Vagina (tissue), 2 donors: ENCODE results near the gene MAP1LC3B. TPM values are rescaled to one million over a fixed set of nuclear protein-coding genes. Genes with fewer than 3 reads are reported as not detected.
A peak's percentile ranks its signal among the peaks of the same experiment; 100 is the strongest.
"Not testable (repeated sequence)": the region's sequence is repeated elsewhere in the genome, so short reads cannot be mapped to it uniquely, and the experiment has no call there.

Source experiments
- DNase-seq, 2 donors: peaks; one replicate each; pipeline ENCODE4 v3.0.0-alpha.2; 2017; ENCODE audit errors: extremely low spot score in 2 of 2
- H3K27ac ChIP-seq: fragments of 200-600 bp; sonication (generic); one replicate; pipeline ENCODE4 v1.5.1; 2019
- H3K27me3 ChIP-seq: fragments of 200-600 bp; sonication (generic); one replicate; pipeline ENCODE4 v1.5.1; 2019
- H3K36me3 ChIP-seq, 2 donors: fragments of 200-600 bp; sonication (generic); one replicate each; pipeline ENCODE4 v1.5.1; 2017 to 2019
- H3K4me1 ChIP-seq: fragments of 200-600 bp; sonication (generic); one replicate; pipeline ENCODE4 v1.5.1; 2019
- H3K4me3 ChIP-seq, 2 donors: fragments of 200-600 bp; sonication (generic); 1 replicate in 1 of 2; 2 replicates in 1 of 2; pipeline ENCODE4 v1.5.1; 2016 to 2019
- H3K9me3 ChIP-seq: fragments of 200-600 bp; sonication (generic); one replicate; pipeline ENCODE4 v1.5.1; 2019
- CTCF ChIP-seq, 3 experiments: fragments of 450-650 bp in 2 of 3; fragments of 200-600 bp in 1 of 3; sonication (generic) in 1 of 3; IDR thresholded peaks; one replicate each; pipeline ENCODE4 v1.5.1; 2017 to 2019; ENCODE audit warnings: antibody characterized with exemption in 3 of 3, mild to moderate bottlenecking in 2 of 3, moderate library complexity in 2 of 3
- POLR2A ChIP-seq, 2 donors: fragments of 450-650 bp; IDR thresholded peaks; one replicate each; pipeline ENCODE4 v1.6.1; 2017; ENCODE audit warnings: antibody characterized with exemption in 2 of 2, mild to moderate bottlenecking in 2 of 2, moderate library complexity in 2 of 2
- POLR2AphosphoS5 ChIP-seq, 2 donors: sonication (generic); formaldehyde crosslinking; IDR thresholded peaks; one replicate each; pipeline ENCODE4 v1.9.0; 2017; ENCODE audit warnings: antibody characterized with exemption in 2 of 2, mild to moderate bottlenecking in 2 of 2, low read depth in 1 of 2; ENCODE audit not compliant: insufficient read depth in 1 of 2
- intact Hi-C: fragments of 100-400 bp; cut with DNase I; formaldehyde crosslinking; loops from one replicate; pipeline ENCODE4 v1.15.1; 2023
- total RNA-seq: library from RNA; depleted of rRNA; stranded (reverse); fragments of >200 nt; gene quantifications from one replicate; pipeline ENCODE4 v1.2.3, GENCODE V29; 2016

Gene MAP1LC3B
- total RNA-seq, 1 donor from 2014 or later, result 44.9 TPM

DNA sequence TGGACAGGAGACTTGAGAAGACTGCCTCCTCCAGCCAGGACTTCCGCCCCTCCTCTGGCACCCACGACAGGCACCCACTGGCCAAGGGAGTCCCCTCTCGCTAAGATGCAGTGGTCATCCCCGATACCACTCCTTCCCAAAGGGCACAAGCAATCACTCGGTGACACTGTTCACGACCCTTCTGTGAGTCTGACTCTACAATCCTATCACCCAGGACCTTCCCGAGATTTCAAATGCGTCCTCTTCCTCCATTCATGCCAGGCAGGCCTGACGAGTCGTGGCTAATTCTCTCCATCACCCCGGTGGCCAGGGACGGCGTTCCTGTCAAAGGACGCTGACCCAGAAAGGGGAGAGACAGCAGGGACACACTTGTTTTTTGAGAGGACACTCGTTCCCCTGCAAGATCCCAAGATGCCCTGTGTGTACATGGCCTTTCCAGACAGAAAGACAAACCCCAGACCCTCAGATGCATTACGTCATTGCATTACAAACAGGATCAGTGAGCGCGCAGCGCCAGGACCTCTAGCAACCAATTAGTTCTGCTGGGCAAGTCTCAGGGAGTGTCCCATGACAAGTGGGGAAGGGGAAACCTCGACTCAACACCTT lies 20.8 kb upstream of the MAP1LC3B start:
- TF ChIP-seq POLR2A (IDR thresholded peaks at IDR 0.05) (no peak), POLR2AphosphoS5 (IDR thresholded peaks at IDR 0.05; ENCODE audit: insufficient read depth in 1 of 2, low read depth in 1 of 2) (no peak), CTCF (IDR thresholded peaks at IDR 0.05) (no peak)
- Histone ChIP-seq H3K27me3 (no peaks in the 10 kb centered on the region), H3K4me3 (no peak overlapping the region), H3K9me3 (no peaks in the 10 kb centered on the region), H3K27ac (no peak overlapping the region), H3K4me1 (peaks cover 75% of the 10 kb centered on the region), H3K36me3 (no peaks in the 10 kb centered on the region)
- DNase-seq, result no peak
- intact Hi-C loops, result no loop called here

DNA sequence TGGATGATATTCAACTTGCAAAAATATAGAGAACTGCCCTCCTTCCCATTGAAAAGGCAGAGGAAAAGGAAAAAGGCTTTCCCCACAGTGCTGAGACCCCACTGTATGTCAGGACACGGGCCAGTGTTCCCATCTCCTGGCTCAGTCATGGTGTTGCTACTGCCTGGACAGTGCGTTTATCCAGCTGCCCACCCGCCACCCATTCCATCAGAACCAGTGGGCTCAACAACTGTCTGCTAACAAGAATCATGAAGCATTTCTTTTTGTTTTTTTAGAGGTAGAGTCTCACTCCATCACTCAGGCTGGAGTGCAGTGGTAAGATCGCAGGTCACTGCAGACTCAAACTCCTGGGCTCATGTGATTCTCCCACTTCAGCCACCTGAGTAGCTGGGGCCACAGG lies 19.8 kb upstream of the MAP1LC3B start:
- peaks cover 76% of the 10 kb centered on the region for H3K4me1 ChIP-seq
- no peak overlapping the region for H3K4me3 ChIP-seq
- TF ChIP-seq CTCF (IDR thresholded peaks at IDR 0.05) (no peak), POLR2AphosphoS5 (IDR thresholded peaks at IDR 0.05; ENCODE audit: insufficient read depth in 1 of 2, low read depth in 1 of 2) (no peak)
- intact Hi-C loops, result no loop called here
- no peak overlapping the region for H3K27ac ChIP-seq
- no peaks in the 10 kb centered on the region for H3K27me3 ChIP-seq
- H3K9me3 ChIP-seq, result no peaks in the 10 kb centered on the region
- DNase-seq, result no peak
- no peaks in the 10 kb centered on the region for H3K36me3 ChIP-seq

DNA sequence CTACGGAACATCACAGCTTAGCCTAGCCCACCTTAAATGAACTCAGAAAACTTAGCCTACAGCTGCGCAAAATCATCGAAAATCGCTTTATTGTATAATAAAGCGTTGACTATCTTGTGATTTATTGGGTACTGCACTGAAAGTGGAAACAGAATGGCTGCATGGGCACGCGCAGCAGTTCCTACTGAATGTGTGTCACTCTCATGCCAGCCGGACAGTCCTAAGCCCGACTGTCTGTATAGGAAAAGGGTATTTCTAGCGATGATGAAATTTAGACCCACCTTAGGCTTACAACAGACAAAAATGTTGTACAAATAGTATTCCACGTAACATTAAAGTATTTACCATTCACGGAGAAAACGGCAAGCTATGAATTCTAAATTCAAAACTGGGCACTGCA lies 17.8 kb upstream of the MAP1LC3B start:
- Histone ChIP-seq H3K4me3 (no peak overlapping the region), H3K36me3 (no peaks in the 10 kb centered on the region), H3K27me3 (no peaks in the 10 kb centered on the region), H3K9me3 (no peaks in the 10 kb centered on the region), H3K4me1 (peaks cover 76% of the 10 kb centered on the region), H3K27ac (no peak overlapping the region)
- TF ChIP-seq CTCF (IDR thresholded peaks at IDR 0.05), result no peak
- DNase-seq, result no peak
- intact Hi-C loops, result no loop called here

- Histone ChIP-seq H3K4me3 (no peak overlapping the region), H3K4me1 (peaks cover 79% of the 10 kb centered on the region), H3K36me3 (no peaks in the 10 kb centered on the region), H3K27ac (peak overlapping the region; percentile 34), H3K9me3 (no peaks in the 10 kb centered on the region), H3K27me3 (no peaks in the 10 kb centered on the region)
- intact Hi-C loops, result no loop called here
- DNase-seq, result no peak
- TF ChIP-seq POLR2A (IDR thresholded peaks at IDR 0.05) (no peak), CTCF (IDR thresholded peaks at IDR 0.05) (no peak), POLR2AphosphoS5 (IDR thresholded peaks at IDR 0.05; ENCODE audit: insufficient read depth in 1 of 2, low read depth in 1 of 2) (no peak)
Observed at GRCh38 chr16:87375426-87376135, 16.6 kb upstream of the MAP1LC3B start.

- H3K27ac ChIP-seq, result peak overlapping the region; percentile 34
- intact Hi-C loops, result no loop called here
- H3K4me1 ChIP-seq, result peaks cover 79% of the 10 kb centered on the region
- no peak for TF ChIP-seq POLR2A (IDR thresholded peaks at IDR 0.05)
- no peak for TF ChIP-seq POLR2AphosphoS5 (IDR thresholded peaks at IDR 0.05; ENCODE audit: insufficient read depth in 1 of 2, low read depth in 1 of 2)
- TF ChIP-seq CTCF (IDR thresholded peaks at IDR 0.05), result no peak
- H3K27me3 ChIP-seq, result no peaks in the 10 kb centered on the region
- H3K4me3 ChIP-seq, result no peak overlapping the region
- DNase-seq, result no peak
- H3K36me3 ChIP-seq, result no peaks in the 10 kb centered on the region
- no peaks in the 10 kb centered on the region for H3K9me3 ChIP-seq
Observed at GRCh38 chr16:87376660-87377059, 15.5 kb upstream of the MAP1LC3B start.

DNA sequence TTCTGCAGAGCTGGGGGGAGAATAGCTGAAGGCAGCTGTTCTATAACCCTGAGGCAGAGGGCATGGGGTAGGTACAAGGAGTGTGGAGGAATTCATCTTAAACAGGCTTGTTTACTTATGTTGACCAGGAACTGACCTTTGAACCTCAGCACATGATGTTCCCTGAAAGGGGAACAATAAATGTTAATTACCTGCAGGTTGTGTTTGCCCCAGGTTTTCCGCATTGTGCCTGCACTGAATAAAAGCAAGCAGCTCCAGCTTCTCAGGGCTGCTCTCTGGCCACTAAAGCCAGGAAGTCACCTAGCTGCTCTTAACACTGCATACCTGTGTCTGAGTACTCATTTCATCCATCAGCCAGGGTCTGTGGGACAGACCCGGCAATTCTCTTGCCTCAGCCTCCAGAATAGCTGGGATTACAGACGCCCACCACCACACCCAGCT lies 12.8 kb upstream of the MAP1LC3B start:
- peaks cover 83% of the 10 kb centered on the region for H3K4me1 ChIP-seq
- peak overlapping the region; percentile 98 for H3K27ac ChIP-seq
- H3K36me3 ChIP-seq, H3K27me3 ChIP-seq, H3K9me3 ChIP-seq, H3K4me3 ChIP-seq, DNase-seq, intact Hi-C loops: not testable (repeated sequence)
